ENCODE results near the gene NAV2. TPM values are rescaled to one million over a fixed set of nuclear protein-coding genes. Genes with fewer than 3 reads are reported as not detected.

Gene NAV2
- total and polyA plus RNA-seq, 12 donors = 6.9 to 34.7 (median 20.2) TPM

DNA sequence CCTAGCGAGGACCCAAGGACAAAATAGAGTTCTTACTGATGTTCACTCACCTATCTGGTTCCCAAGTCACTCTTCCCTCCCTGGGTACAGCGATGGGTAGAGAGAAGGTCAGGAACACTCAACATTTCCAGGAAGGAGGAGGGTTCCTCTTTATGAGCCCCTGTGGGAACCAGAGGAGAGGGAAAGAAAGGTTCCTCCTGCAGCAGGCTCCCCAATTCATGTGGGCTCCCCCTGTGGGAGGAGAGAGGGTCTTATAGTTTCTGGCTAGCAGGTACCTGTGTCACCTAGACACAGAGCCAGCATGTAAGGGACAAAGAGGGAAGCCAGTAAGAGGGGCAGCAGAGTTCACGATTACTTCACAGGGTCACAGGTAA is 354.1 kb downstream of the NAV2 start:
- ATAC-seq (peak in 2 of 8 donors; percentile 23 to 34), DNase-seq (no peak)
- Histone ChIP-seq H3K36me3 (peaks cover 0 to 67% (median 0%) of the 10 kb centered on the region in 9 donors), H3K27ac (peak overlapping the region in 3 of 10 donors; percentile 9 to 57 (median 23)), H3K4me3 (no peak overlapping the region), H3K4me1 (peaks cover 0 to 48% (median 6%) of the 10 kb centered on the region in 9 donors), H3K27me3 (no peaks in the 10 kb centered on the region), H3K9me3 (peaks cover 0 to 3% (median 0%) of the 10 kb centered on the region in 11 donors)
- intact Hi-C loops (cut with DNase I) = no loop called here
- WGBS, 2 donors = 92 to 93% methylated on average over 3 of the region's 3 CpGs
- TF ChIP-seq, protein P1, sequence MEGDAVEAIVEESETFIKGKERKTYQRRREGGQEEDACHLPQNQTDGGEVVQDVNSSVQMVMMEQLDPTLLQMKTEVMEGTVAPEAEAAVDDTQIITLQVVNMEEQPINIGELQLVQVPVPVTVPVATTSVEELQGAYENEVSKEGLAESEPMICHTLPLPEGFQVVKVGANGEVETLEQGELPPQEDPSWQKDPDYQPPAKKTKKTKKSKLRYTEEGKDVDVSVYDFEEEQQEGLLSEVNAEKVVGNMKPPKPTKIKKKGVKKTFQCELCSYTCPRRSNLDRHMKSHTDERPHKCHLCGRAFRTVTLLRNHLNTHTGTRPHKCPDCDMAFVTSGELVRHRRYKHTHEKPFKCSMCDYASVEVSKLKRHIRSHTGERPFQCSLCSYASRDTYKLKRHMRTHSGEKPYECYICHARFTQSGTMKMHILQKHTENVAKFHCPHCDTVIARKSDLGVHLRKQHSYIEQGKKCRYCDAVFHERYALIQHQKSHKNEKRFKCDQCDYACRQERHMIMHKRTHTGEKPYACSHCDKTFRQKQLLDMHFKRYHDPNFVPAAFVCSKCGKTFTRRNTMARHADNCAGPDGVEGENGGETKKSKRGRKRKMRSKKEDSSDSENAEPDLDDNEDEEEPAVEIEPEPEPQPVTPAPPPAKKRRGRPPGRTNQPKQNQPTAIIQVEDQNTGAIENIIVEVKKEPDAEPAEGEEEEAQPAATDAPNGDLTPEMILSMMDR (IDR thresholded peaks at IDR 0.05) = no peak

DNA sequence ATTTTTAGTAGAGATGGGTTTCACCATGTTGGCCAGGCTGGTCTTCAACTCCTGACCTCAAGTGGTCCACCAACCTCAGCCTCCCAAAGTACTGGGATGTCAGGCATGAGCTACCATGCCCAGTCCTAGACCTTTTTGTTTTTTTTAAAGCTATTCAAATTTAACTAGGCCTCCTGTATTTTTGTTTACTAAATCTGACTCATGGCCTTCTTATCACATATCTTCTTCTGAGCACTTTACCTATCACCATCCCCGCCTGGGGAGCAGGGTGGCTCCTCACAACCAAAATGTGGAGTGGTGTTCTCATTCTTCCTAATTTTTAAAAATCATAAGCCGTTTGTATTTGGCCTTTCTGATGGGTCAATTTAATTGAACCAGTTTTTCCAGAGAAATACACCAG is 355.0 kb downstream of the NAV2 start:
- peaks cover 0 to 59% (median 0%) of the 10 kb centered on the region in 9 donors for H3K36me3 ChIP-seq
- H3K9me3 ChIP-seq = peaks cover 0 to 8% (median 0%) of the 10 kb centered on the region in 11 donors
- H3K4me3 ChIP-seq = no peak overlapping the region
- H3K4me1 ChIP-seq = peaks cover 0 to 44% (median 6%) of the 10 kb centered on the region in 9 donors
- no peak for ATAC-seq
- 78 to 87% methylated on average over 2 of the region's 2 CpGs for WGBS, 2 donors
- H3K27me3 ChIP-seq = no peaks in the 10 kb centered on the region
- no peak for DNase-seq
- TF ChIP-seq, protein P1 (IDR thresholded peaks at IDR 0.05) = no peak
- intact Hi-C loops (cut with DNase I) = no loop called here
- no peak overlapping the region for H3K27ac ChIP-seq

DNA sequence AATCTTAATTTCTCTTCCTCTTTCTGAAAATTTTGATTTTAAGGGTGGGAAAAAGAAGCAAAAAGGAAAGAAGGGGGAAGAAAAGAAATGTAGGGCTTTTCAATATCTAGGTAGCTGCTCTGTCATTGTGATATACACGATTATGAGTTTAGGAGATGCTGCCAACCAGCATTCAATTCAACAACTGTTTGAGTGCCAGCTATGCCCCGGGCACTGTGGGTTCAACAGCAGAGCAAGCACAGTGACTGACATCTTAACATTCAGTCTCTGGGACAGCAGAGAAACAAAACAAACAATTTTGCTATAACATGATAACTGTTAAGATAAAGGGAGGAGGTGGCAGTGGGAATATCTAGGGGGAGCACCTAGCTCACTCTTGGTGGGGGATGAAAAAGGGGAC is 356.1 kb downstream of the NAV2 start:
- TF ChIP-seq, protein P1 (IDR thresholded peaks at IDR 0.05) = no peak

DNA sequence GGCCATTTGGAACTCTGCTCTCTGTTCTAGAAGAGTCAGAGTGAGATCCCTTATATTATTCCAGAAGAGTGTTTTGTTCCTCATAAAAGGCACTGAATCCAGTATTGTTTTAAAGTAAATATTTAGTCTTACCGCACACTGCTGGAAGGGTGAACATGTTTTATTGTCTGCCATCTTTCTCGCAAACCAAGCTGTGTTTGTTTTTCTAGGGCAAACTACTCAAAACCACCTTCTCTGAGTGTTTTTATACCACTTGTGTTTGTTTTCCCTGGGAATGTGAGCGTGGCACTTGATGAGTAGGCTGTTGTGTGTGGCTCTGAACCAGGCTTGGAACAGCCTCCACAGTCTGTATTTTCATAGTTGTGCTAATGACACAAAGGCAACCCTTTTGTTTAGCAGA is 357.8 kb downstream of the NAV2 start:
- Histone ChIP-seq H3K27me3 (no peaks in the 10 kb centered on the region), H3K4me3 (no peak overlapping the region), H3K36me3 (peaks cover 0 to 55% (median 0%) of the 10 kb centered on the region in 9 donors), H3K4me1 (peaks cover 0 to 31% (median 4%) of the 10 kb centered on the region in 9 donors), H3K27ac (no peak overlapping the region), H3K9me3 (peaks cover 0 to 8% (median 0%) of the 10 kb centered on the region in 11 donors)
- ATAC-seq (no peak), DNase-seq (no peak)
- intact Hi-C loops (cut with DNase I) = no loop called here
- 90 to 97% methylated on average over 3 of the region's 3 CpGs for WGBS, 2 donors
- TF ChIP-seq, protein P1 (IDR thresholded peaks at IDR 0.05) = no peak

More for the DNA sequence above, 356.1 kb downstream of the NAV2 start:
- H3K4me1 ChIP-seq = peaks cover 0 to 44% (median 6%) of the 10 kb centered on the region in 9 donors
- no peak for DNase-seq
- H3K27ac ChIP-seq = no peak overlapping the region
- H3K36me3 ChIP-seq = peaks cover 0 to 54% (median 0%) of the 10 kb centered on the region in 9 donors
- intact Hi-C loops (cut with DNase I) = no loop called here
- no peaks in the 10 kb centered on the region for H3K27me3 ChIP-seq
- WGBS, 2 donors = 38 to 55% methylated on average over 2 of the region's 2 CpGs
- ATAC-seq = peak in 2 of 8 donors; percentile 8 to 38
- no peak overlapping the region for H3K4me3 ChIP-seq
- peaks cover 0 to 8% (median 0%) of the 10 kb centered on the region in 11 donors for H3K9me3 ChIP-seq

Data from heart right ventricle (tissue), 16 donors.